Endodermal cell (in vitro differentiated cells): ENCODE results near the gene IQCE. TPM values are rescaled to one million over a fixed set of nuclear protein-coding genes. Genes with fewer than 3 reads are reported as not detected.

Experiments used
- DNase-seq: peaks from one replicate; pipeline ENCODE4 v3.0.0-alpha.2; 2017
- H3K27ac ChIP-seq: 2 replicates; pipeline ENCODE4 v1.5.1; 2013; ENCODE audit warnings: mild to moderate bottlenecking, low read depth, low read length, moderate library complexity
- H3K27me3 ChIP-seq: 2 replicates; pipeline ENCODE4 v1.6.1; 2013; ENCODE audit warnings: mild to moderate bottlenecking, low read length, moderate library complexity; ENCODE audit not compliant: insufficient read depth, control insufficient read depth, poor library complexity, severe bottlenecking
- H3K36me3 ChIP-seq: 2 replicates; pipeline ENCODE4 v1.7.0; 2013; ENCODE audit warnings: mild to moderate bottlenecking, low read length, moderate library complexity; ENCODE audit not compliant: control insufficient read depth, insufficient read depth
- H3K4me1 ChIP-seq: one replicate; pipeline ENCODE4 v1.7.0; 2013; ENCODE audit warnings: low read length; ENCODE audit not compliant: control insufficient read depth, insufficient read depth
- H3K4me3 ChIP-seq: 2 replicates; pipeline ENCODE4 v1.5.1; 2013; ENCODE audit warnings: mild to moderate bottlenecking, low read length, moderate library complexity
- H3K9ac ChIP-seq: 2 replicates; pipeline ENCODE4 v1.6.1; 2013; ENCODE audit warnings: mild to moderate bottlenecking, low read length, moderate library complexity; ENCODE audit not compliant: poor library complexity, severe bottlenecking; ENCODE audit errors: extremely low read depth
- H3K9me3 ChIP-seq: 2 replicates; pipeline ENCODE4 v1.6.1; 2013; ENCODE audit warnings: mild to moderate bottlenecking, low read length, moderate library complexity; ENCODE audit not compliant: control insufficient read depth
- H3K27ac Mint-ChIP-seq: 2 replicates; pipeline ENCODE4 v1.8.0; 2020; ENCODE audit warnings: mixed read lengths
- H3K27me3 Mint-ChIP-seq: 2 replicates; pipeline ENCODE4 v1.8.0; 2021; ENCODE audit warnings: mild to moderate bottlenecking, mixed read lengths; ENCODE audit not compliant: insufficient read depth
- H3K36me3 Mint-ChIP-seq: 2 replicates; pipeline ENCODE4 v1.8.0; 2020; ENCODE audit warnings: low read depth, mixed read lengths
- H3K4me1 Mint-ChIP-seq: 2 replicates; pipeline ENCODE4 v1.8.0; 2020; ENCODE audit warnings: mixed read lengths
- H3K4me3 Mint-ChIP-seq: 2 replicates; pipeline ENCODE4 v1.8.0; 2020; ENCODE audit warnings: mild to moderate bottlenecking, moderate library complexity, mixed read lengths
- H3K9me3 Mint-ChIP-seq: 2 replicates; pipeline ENCODE4 v1.8.0; 2020; ENCODE audit warnings: mild to moderate bottlenecking, mixed read lengths
- WGBS, 2 experiments: methylation state at CpG; one replicate each; pipeline versions ENCODE4 v1.1.5 to v1.1.7; 2013; ENCODE audit warnings: missing lambda C conversion rate in 2 of 2, mixed read lengths in 1 of 2; ENCODE audit not compliant: insufficient coverage in 1 of 2, insufficient read length in 1 of 2; 5-methylcytosine and 5-hydroxymethylcytosine counted together
- total RNA-seq, 2 donors: library from RNA; stranded (reverse); fragmentation: NEBNext Ultra II Directional in 1 of 2; extraction: Animal tissue kit (Norgen Biotek cat#: 25700) in 1 of 2; gene quantifications; 2 replicates in 1 of 2; 3 replicates in 1 of 2; pipeline ENCODE4 v1.2.1, GENCODE V29; 2021
- TF ChIP-seq, protein P1 (sequence below): fragments of 200-600 bp; sonication (generic); conservative IDR thresholded peaks from 2 replicates; pipeline ENCODE4 v1.5.0; 2021; ENCODE audit warnings: antibody characterized with exemption, mild to moderate bottlenecking

IQCE gene
- total RNA-seq, 2 donors from 2014 or later, result 15.4 to 20.8 TPM

DNA sequence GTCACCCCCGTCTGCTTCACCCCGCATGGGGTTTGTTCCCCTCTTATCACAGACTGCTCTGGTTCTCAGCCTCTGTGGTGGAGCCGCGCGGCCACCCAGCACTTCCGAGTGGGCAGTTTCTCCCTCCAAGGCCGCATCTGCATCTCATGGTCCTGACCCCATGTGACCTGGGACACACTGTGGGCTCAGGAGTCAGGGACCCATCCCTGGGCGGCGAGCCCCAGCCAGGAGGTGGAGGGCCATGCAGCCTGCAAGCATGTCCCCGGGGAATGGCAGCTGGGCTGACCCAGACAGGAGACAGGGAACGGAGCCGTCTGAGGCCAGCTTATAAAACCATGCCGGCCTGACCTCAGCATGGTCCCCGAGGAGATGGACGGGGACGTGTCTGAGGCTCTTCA, 47.8 kb downstream of the IQCE start:
- H3K27me3 ChIP-seq, result no peaks in the 10 kb centered on the region
- TF ChIP-seq, protein P1, sequence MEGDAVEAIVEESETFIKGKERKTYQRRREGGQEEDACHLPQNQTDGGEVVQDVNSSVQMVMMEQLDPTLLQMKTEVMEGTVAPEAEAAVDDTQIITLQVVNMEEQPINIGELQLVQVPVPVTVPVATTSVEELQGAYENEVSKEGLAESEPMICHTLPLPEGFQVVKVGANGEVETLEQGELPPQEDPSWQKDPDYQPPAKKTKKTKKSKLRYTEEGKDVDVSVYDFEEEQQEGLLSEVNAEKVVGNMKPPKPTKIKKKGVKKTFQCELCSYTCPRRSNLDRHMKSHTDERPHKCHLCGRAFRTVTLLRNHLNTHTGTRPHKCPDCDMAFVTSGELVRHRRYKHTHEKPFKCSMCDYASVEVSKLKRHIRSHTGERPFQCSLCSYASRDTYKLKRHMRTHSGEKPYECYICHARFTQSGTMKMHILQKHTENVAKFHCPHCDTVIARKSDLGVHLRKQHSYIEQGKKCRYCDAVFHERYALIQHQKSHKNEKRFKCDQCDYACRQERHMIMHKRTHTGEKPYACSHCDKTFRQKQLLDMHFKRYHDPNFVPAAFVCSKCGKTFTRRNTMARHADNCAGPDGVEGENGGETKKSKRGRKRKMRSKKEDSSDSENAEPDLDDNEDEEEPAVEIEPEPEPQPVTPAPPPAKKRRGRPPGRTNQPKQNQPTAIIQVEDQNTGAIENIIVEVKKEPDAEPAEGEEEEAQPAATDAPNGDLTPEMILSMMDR, result no peak
- no peak overlapping the region for H3K4me3 Mint-ChIP-seq
- WGBS, 2 experiments, result 90 to 95% methylated on average over 12 to 16 of the region's 16 CpGs
- peaks cover 5% of the 10 kb centered on the region for H3K36me3 Mint-ChIP-seq
- H3K4me3 ChIP-seq, result no peak overlapping the region
- peaks cover 3% of the 10 kb centered on the region for H3K36me3 ChIP-seq
- DNase-seq, result no peak
- H3K4me1 Mint-ChIP-seq, result peaks cover 34% of the 10 kb centered on the region
- H3K27me3 Mint-ChIP-seq, result no peaks in the 10 kb centered on the region
- no peak overlapping the region for H3K27ac Mint-ChIP-seq
- H3K27ac ChIP-seq, result no peak overlapping the region
- no peaks in the 10 kb centered on the region for H3K9me3 ChIP-seq
- no peaks in the 10 kb centered on the region for H3K9me3 Mint-ChIP-seq
- H3K9ac ChIP-seq, result no peak overlapping the region
- H3K4me1 ChIP-seq, result peaks cover 12% of the 10 kb centered on the region

DNA sequence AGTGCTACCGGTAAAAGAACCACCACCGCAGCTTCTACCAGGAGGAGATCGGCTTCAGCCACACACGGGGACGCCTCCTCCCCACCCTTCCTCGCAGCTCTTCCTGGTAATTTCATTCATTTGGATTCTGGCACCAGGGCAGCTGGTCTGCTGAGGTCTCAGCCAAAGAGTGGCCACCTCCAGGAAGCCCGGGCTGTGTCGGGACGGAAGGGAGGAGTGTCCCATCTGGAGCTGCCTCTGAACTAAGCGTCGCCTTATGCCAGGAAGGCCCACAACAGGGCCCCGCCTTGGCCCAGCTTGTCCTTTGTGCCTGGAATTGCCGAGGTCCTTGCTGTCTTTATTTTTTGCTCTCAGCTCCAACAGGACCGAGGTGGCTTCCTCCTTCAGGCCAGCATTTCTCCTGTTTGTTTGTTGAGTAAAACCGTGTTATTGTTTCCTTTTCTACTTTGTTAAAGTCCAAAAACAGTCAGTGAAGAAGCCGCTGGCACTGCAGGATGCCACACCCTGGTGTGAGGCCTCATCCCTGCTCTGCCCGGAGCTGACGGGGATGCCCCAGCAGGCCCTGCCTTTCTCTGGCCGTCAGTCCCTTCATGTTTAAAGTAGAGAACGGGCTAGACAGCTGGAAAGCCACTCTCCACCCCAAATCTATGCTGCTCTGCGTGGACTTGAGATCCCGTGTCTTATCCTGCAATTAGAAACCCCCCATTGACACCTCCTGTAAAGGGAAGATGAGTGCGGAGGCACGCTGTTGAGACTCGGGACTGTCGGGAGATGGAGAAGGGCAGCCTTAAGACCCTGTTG, 48.5 kb downstream of the IQCE start:
- H3K4me3 Mint-ChIP-seq, result no peak overlapping the region
- peaks cover 34% of the 10 kb centered on the region for H3K4me1 Mint-ChIP-seq
- TF ChIP-seq, protein P1, result no peak
- Histone ChIP-seq H3K27ac (peak overlapping the region; percentile 47), H3K9ac (no peak overlapping the region), H3K9me3 (no peaks in the 10 kb centered on the region), H3K4me1 (peaks cover 12% of the 10 kb centered on the region), H3K4me3 (no peak overlapping the region), H3K27me3 (no peaks in the 10 kb centered on the region), H3K36me3 (no peaks in the 10 kb centered on the region)
- no peaks in the 10 kb centered on the region for H3K27me3 Mint-ChIP-seq
- H3K36me3 Mint-ChIP-seq, result no peaks in the 10 kb centered on the region
- 82 to 84% methylated on average over 22 to 26 of the region's 26 CpGs for WGBS, 2 experiments
- no peaks in the 10 kb centered on the region for H3K9me3 Mint-ChIP-seq
- no peak for DNase-seq
- H3K27ac Mint-ChIP-seq, result no peak overlapping the region

DNA sequence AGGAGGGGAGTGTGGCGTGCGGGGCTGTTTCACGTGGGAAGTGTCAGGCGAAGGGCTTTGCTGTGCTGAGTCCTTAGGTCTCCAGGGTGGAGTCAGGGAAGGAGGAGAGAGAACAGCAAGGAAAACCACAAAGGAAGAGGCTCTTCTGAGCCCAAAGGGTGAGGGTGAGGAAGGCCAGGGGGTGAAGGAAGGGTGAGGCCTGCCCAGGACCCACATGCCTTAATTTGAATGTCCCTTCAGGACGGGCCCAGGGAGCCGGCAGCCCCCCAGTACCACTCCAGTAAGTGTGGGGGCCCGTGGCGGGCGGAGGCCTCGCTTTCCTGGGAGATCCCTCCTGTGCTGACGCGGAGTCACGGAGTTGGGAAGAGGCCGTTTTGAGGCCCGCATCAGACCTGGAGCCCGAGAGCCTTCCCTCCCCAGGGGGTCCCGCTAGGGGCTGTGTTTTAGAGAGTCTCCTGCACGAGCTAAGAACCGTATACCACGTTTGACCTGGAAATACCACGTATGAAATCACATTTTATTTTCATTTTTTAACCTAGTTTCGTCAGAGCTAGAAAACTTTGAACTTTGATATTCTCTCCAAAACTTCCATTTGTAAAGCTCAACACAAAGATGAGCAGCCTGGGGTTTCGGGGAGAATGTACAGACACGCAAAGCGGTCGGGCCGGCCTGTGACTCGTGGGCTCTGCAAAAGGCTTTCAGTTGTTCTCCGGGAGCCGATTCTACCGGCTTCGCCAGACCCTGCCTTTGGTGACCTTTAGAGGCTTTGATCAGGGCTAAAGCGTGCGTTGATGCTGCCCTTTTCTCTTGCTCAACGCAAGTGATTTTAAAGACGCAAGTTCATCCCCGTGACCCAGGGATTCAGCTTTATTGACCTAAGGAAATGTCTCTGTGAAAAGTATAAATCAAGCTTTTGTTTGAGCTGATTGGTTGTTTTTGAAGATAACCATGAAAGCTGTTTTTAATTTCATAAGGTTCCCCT, 49.4 kb downstream of the IQCE start:
- H3K9me3 ChIP-seq, result no peaks in the 10 kb centered on the region
- TF ChIP-seq, protein P1, result no peak
- H3K4me1 Mint-ChIP-seq, result peaks cover 40% of the 10 kb centered on the region
- peak overlapping the region; percentile 26 for H3K27ac ChIP-seq
- no peaks in the 10 kb centered on the region for H3K27me3 ChIP-seq
- no peak overlapping the region for H3K4me3 ChIP-seq
- H3K27me3 Mint-ChIP-seq, result no peaks in the 10 kb centered on the region
- no peaks in the 10 kb centered on the region for H3K9me3 Mint-ChIP-seq
- 87 to 88% methylated on average over 29 to 37 of the region's 37 CpGs for WGBS, 2 experiments
- H3K36me3 ChIP-seq, result no peaks in the 10 kb centered on the region
- no peak overlapping the region for H3K27ac Mint-ChIP-seq
- H3K4me1 ChIP-seq, result peaks cover 12% of the 10 kb centered on the region
- H3K9ac ChIP-seq, result no peak overlapping the region
- DNase-seq, result no peak
- no peaks in the 10 kb centered on the region for H3K36me3 Mint-ChIP-seq
- H3K4me3 Mint-ChIP-seq, result no peak overlapping the region
